Sigmoid colon (tissue), 7 donors: ENCODE results near the gene ATP2A2. TPM values are rescaled to one million over a fixed set of nuclear protein-coding genes. Genes with fewer than 3 reads are reported as not detected.
A peak's percentile ranks its signal among the peaks of the same experiment; 100 is the strongest.

ENCODE experiments used
- DNase-seq: peaks from one replicate; pipeline ENCODE4 v3.0.0-alpha.2; 2019
- H3K27ac ChIP-seq, 4 donors: fragments of 200-600 bp; sonication (generic); one replicate each; pipeline ENCODE4 v1.5.1; 2016 to 2019; ENCODE audit warnings: mild to moderate bottlenecking in 1 of 4
- H3K27me3 ChIP-seq, 3 donors: fragments of 200-600 bp; sonication (generic); one replicate each; pipeline ENCODE4 v1.5.1; 2019; ENCODE audit warnings: mild to moderate bottlenecking in 1 of 3
- H3K36me3 ChIP-seq, 4 donors: fragments of 200-600 bp; sonication (generic); one replicate each; pipeline ENCODE4 v1.5.1; 2016 to 2019
- H3K4me1 ChIP-seq, 4 donors: fragments of 200-600 bp; sonication (generic); one replicate each; pipeline ENCODE4 v1.5.1; 2017 to 2019
- H3K4me3 ChIP-seq, 4 donors: fragments of 200-600 bp; sonication (generic); one replicate each; pipeline ENCODE4 v1.5.1; 2017 to 2019; ENCODE audit warnings: mild to moderate bottlenecking in 2 of 4, moderate library complexity in 1 of 4
- H3K9me3 ChIP-seq, 4 donors: fragments of 200-600 bp in 3 of 4; sonication (generic) in 3 of 4; one replicate each; pipeline versions ENCODE4 v1.5.1 to v1.6.1; 2013 to 2019
- EP300 ChIP-seq, 4 donors: sonication (generic); formaldehyde crosslinking; IDR thresholded peaks; one replicate each; pipeline ENCODE4 v1.6.1; 2017; ENCODE audit warnings: antibody characterized with exemption in 4 of 4
- POLR2A ChIP-seq, 2 donors: fragments of 450-650 bp; IDR thresholded peaks; one replicate each; pipeline ENCODE4 v1.6.1; 2016; ENCODE audit warnings: antibody characterized with exemption in 2 of 2, mild to moderate bottlenecking in 2 of 2, moderate library complexity in 2 of 2
- POLR2AphosphoS5 ChIP-seq, 4 donors: sonication (generic); formaldehyde crosslinking; IDR thresholded peaks; one replicate each; pipeline ENCODE4 v1.6.1; 2017; ENCODE audit warnings: antibody characterized with exemption in 4 of 4
- WGBS, 2 donors: extraction: QIAGEN DNeasy Blood & Tissue Kit; methylation state at CpG; one replicate each; pipeline ENCODE4 v1.1.7; 2013; 5-methylcytosine and 5-hydroxymethylcytosine counted together
- intact Hi-C: fragments of 100-400 bp; cut with DNase I; formaldehyde crosslinking; loops from one replicate; pipeline ENCODE4 v1.15.1; 2023
- polyA plus RNA-seq, 3 donors: library from polyadenylated mRNA; stranded (reverse); fragments of 200-250 nt; gene quantifications; one replicate each; pipeline ENCODE4 v1.2.3, GENCODE V29; 2013
- total RNA-seq, 4 donors: library from RNA; depleted of rRNA; stranded (reverse); fragments of >200 nt; gene quantifications; one replicate each; pipeline ENCODE4 v1.1.0, GENCODE V29; 2016
- TF ChIP-seq, protein P1 (sequence below), 4 experiments: fragments of 450-650 bp in 3 of 4; fragments of 200-600 bp in 1 of 4; IDR thresholded peaks; one replicate each; pipeline ENCODE4 v1.5.1; 2016 to 2019; ENCODE audit warnings: antibody characterized with exemption in 4 of 4, mild to moderate bottlenecking in 3 of 4, moderate library complexity in 2 of 4
- donor health status: healthy with polysubstance abuse.
- donor health status: Bipolar disorder and iron deficiency.
- donor health status: healthy.

ATP2A2 gene
- total and polyA plus RNA-seq, 7 donors = 16.6 to 121 (median 84.9) TPM

DNA sequence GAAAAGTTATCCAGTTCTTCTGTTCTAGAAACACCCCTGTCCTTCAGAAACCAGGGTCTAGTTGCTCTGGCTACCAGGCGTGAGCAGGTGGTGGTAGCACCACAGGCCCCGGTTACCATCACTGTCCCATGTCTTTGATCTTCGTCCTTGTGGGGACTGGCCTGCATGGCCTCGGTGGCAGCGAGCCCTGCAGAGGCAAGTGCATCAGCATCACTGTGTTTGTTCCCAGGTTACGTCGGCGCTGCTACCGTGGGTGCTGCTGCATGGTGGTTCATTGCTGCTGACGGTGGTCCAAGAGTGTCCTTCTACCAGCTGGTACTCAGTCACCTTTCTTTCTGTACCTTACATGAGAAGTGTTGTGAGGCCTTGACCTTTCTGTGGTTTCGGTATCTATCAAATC, 63.6 kb downstream of the ATP2A2 start:
- H3K36me3 ChIP-seq = peaks cover 46 to 99% (median 80%) of the 10 kb centered on the region in 4 donors

DNA sequence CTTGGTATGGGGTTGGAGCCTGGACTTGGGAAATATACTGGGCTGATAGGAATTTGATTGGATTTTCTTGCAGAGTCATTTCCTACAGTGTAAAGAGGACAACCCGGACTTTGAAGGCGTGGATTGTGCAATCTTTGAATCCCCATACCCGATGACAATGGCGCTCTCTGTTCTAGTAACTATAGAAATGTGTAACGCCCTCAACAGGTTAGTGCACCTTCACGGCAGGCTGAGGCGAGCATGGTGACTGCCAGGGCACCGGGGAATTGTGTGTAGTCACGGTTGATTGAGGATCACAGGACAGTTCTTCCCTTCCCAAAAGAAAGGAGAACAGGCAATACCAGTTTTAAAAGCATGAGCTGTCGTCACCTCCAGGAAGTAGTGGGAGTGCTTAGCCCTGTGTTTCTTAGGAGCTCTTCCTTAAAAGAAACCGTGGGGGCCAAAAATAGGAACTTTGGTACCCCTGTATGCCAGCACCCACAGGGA, 64.2 kb downstream of the ATP2A2 start:
- Histone ChIP-seq H3K27ac (peak overlapping the region in 2 of 4 donors; percentile 4 to 41), H3K36me3 (peaks cover 46 to 99% (median 82%) of the 10 kb centered on the region in 4 donors)
- intact Hi-C loops = no loop called here

More for the DNA sequence above, 63.6 kb downstream of the ATP2A2 start:
- intact Hi-C loops = no loop called here
- TF ChIP-seq POLR2A (IDR thresholded peaks at IDR 0.05) (no peak), POLR2AphosphoS5 (IDR thresholded peaks at IDR 0.05) (no peak), EP300 (IDR thresholded peaks at IDR 0.05) (no peak)
- TF ChIP-seq, protein P1, sequence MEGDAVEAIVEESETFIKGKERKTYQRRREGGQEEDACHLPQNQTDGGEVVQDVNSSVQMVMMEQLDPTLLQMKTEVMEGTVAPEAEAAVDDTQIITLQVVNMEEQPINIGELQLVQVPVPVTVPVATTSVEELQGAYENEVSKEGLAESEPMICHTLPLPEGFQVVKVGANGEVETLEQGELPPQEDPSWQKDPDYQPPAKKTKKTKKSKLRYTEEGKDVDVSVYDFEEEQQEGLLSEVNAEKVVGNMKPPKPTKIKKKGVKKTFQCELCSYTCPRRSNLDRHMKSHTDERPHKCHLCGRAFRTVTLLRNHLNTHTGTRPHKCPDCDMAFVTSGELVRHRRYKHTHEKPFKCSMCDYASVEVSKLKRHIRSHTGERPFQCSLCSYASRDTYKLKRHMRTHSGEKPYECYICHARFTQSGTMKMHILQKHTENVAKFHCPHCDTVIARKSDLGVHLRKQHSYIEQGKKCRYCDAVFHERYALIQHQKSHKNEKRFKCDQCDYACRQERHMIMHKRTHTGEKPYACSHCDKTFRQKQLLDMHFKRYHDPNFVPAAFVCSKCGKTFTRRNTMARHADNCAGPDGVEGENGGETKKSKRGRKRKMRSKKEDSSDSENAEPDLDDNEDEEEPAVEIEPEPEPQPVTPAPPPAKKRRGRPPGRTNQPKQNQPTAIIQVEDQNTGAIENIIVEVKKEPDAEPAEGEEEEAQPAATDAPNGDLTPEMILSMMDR (IDR thresholded peaks at IDR 0.05) = no peak
- Histone ChIP-seq H3K4me1 (peaks cover 0 to 23% (median 11%) of the 10 kb centered on the region in 4 donors), H3K9me3 (no peaks in the 10 kb centered on the region), H3K4me3 (no peak overlapping the region), H3K27me3 (no peaks in the 10 kb centered on the region), H3K27ac (peak overlapping the region in 1 of 4 donors; percentile 4)
- 94% methylated on average over 11 of the region's 11 CpGs for WGBS, 2 donors
- DNase-seq = no peak

DNA sequence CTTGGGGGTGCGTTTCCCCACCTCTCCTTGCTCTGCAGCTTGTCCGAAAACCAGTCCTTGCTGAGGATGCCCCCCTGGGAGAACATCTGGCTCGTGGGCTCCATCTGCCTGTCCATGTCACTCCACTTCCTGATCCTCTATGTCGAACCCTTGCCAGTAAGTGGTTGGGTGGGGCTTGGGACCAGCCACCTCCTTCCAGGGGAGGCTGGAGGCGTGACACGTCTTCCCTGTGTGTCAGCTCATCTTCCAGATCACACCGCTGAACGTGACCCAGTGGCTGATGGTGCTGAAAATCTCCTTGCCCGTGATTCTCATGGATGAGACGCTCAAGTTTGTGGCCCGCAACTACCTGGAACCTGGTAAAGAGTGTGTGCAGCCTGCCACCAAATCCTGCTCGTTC, 64.9 kb downstream of the ATP2A2 start:
- TF ChIP-seq, protein P1 (IDR thresholded peaks at IDR 0.05) = no peak
- TF ChIP-seq POLR2A (IDR thresholded peaks at IDR 0.05) (no peak), EP300 (IDR thresholded peaks at IDR 0.05) (no peak), POLR2AphosphoS5 (IDR thresholded peaks at IDR 0.05) (no peak)
- no peak for DNase-seq
- Histone ChIP-seq H3K27me3 (no peaks in the 10 kb centered on the region), H3K36me3 (peaks cover 46 to 99% (median 75%) of the 10 kb centered on the region in 4 donors), H3K4me3 (no peak overlapping the region), H3K4me1 (peaks cover 0 to 24% (median 11%) of the 10 kb centered on the region in 4 donors), H3K9me3 (no peaks in the 10 kb centered on the region), H3K27ac (peak overlapping the region in 2 of 4 donors; percentile 0 to 41)
- intact Hi-C loops = no loop called here
- 86 to 90% methylated on average over 12 of the region's 12 CpGs for WGBS, 2 donors

More for the DNA sequence above, 64.2 kb downstream of the ATP2A2 start:
- Histone ChIP-seq H3K27me3 (no peaks in the 10 kb centered on the region), H3K9me3 (no peaks in the 10 kb centered on the region), H3K4me3 (no peak overlapping the region), H3K4me1 (peaks cover 0 to 24% (median 11%) of the 10 kb centered on the region in 4 donors)
- TF ChIP-seq POLR2A (IDR thresholded peaks at IDR 0.05) = no peak
- TF ChIP-seq, protein P1 (IDR thresholded peaks at IDR 0.05) = no peak
- DNase-seq = no peak
- WGBS, 2 donors = 18 to 63% methylated on average over 11 of the region's 11 CpGs

DNA sequence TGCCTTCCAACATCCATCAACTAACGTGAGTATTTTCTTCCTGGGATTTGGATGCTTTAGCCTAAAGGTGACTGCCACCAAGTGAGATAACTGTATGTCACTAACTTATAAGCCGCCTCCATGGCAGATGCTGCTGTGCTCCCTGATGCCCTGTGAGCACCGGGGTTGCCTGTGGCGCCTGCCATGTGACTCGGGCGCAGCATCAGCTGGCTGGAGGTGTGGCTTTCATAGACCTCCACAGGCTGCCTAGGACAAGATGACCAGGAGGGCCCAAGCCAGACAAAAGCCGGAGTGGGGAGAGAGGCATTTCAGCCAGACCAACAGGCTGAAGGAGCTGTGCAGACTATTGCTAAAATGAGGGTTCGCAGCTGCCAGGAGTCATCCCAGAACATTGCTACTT, 66.7 kb downstream of the ATP2A2 start:
- no peaks in the 10 kb centered on the region for H3K9me3 ChIP-seq
- DNase-seq = no peak
- intact Hi-C loops = no loop called here
- H3K27me3 ChIP-seq = no peaks in the 10 kb centered on the region
- peaks cover 0 to 24% (median 11%) of the 10 kb centered on the region in 4 donors for H3K4me1 ChIP-seq
- H3K36me3 ChIP-seq = peaks cover 35 to 87% (median 57%) of the 10 kb centered on the region in 4 donors
- H3K4me3 ChIP-seq = no peak overlapping the region
- 92 to 93% methylated on average over 8 of the region's 8 CpGs for WGBS, 2 donors
- TF ChIP-seq POLR2AphosphoS5 (IDR thresholded peaks at IDR 0.05) (no peak), EP300 (IDR thresholded peaks at IDR 0.05) (no peak), POLR2A (IDR thresholded peaks at IDR 0.05) (no peak)
- TF ChIP-seq, protein P1 (IDR thresholded peaks at IDR 0.05) = no peak
- H3K27ac ChIP-seq = no peak overlapping the region
